HS-27A (cell line): Measurements from ENCODE around the gene ENPP6.

Experiments used
- DNase-seq: peaks from one replicate; pipeline ENCODE4 v3.0.0-alpha.2; 2012; ENCODE audit warnings: low read depth, missing footprints

Gene ENPP6

DNA sequence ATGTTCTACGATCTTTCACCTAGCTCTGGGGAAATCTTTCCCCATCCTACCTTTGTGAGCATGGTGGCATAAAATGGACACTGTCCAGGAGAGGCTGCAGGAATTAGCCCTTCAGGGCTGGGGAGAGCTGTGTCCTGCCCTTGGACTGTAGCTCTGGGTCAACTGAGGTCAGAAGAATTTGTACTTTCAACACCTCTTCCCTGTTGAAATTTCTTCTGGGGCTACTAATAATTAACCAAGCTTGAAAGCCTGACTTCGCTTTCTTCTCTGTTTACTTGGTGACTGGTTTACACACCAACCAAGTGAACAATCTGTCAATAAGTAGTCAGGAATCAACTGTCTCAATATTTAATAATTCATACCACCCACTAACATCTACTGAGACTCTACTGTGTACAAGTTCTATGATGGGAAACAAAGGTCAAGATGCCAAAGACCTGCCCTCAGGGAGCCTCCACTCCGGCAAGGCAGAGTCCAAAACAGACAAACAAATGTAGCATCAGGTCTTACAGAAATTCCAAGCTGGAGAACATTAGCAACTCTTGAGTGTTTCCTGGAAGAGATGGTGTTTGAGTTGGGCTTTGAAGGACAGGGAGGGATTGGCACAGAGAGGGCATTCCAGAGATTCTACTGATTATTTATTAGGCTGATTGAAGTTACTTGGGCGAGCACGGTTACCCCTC, 113.1 kb downstream of the ENPP6 start:
- DNase-seq: no peak

DNA sequence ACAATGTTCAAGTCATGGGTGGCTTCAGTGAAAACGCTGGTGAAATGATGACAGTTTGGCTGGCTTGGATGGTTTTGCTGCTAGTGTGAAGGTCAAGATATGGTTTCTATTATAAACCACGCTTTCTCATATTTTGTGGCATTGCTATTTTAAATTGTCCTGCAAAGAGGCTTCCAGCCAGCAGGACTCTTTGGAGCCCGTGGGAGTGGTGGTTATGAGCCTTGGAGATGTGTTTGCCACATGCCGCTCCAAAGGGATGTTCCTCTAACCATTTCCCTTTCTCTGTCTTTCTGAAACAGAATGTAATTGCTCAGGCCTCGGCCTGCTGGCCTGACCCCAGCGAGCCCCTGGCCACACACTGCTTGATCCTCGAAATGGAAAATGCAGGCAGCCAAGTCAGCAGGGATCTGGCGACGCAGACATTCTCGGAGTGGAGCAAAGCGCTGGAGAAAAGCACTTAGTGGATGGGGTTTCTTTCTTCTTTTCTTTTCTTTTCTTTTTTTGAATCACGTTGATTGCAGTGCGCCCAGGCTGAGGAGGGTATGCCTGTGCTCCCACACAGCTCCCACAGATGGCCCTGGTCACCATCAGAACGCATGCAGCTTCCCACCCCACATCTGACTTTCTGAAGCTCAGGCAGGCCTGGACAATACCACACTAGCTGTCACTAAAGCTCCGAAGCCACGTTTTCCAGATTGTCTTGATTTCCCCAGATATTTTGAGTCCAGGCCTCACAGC, 114.0 kb downstream of the ENPP6 start:
- no peak for DNase-seq

DNA sequence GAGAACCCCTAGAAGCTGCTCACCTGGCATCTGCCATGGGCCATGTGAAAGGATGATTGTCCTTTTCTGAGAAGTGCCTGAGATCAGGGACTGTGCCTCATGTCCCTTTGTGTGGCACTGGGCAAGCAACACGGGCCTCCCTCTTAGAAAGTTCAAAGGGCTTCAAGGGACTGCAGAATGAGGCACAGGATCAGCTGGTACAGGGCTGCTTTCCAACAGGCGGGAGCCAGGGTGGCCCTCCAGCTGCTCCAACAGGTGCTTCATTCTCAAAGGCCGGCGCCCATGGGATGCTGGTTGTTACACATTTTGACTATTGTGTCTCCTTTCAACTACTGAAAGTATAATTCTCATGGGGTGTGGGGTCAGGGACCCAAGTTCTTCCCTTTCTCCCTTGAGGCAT, 114.7 kb downstream of the ENPP6 start:
- no peak for DNase-seq

DNA sequence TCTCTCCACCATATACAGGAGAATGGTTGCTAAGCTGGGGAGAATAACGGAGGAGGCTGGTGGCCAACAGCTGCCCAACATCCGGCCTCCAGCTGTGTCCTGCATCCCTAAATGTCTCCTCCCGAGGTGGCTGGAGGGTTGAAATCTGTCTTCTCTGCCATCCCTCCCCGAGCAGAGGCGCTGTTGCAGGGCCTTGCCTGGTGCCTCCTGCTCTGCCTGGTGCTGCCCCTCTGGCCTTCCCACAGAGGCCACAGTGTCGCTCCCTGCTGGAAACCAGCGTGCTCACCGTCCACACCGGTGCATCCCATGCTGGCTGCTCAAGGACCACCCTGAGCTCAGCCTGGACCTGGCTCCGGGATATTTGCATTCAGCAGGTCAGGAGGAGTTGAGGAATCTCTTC, 115.2 kb downstream of the ENPP6 start:
- no peak for DNase-seq

DNA sequence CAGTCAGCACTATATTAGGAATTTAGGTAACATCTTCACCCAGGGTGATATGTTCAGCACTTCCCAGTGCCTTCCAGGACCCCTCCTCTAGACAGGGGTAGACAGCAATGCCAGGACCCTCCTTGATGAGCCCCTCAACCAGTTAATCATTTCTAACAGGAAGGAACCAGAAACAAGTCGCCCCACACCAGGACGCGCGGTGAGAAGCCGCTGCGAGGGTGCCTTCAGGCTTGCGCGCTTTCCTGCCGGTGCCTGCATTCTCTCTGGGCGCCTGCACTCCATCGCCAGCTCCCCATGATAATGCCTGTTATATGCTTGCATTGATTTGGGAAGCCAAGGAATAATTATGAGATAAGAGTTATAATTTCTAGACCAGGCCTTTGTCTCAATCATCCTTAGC, 116.0 kb downstream of the ENPP6 start:
- DNase-seq: no peak

DNA sequence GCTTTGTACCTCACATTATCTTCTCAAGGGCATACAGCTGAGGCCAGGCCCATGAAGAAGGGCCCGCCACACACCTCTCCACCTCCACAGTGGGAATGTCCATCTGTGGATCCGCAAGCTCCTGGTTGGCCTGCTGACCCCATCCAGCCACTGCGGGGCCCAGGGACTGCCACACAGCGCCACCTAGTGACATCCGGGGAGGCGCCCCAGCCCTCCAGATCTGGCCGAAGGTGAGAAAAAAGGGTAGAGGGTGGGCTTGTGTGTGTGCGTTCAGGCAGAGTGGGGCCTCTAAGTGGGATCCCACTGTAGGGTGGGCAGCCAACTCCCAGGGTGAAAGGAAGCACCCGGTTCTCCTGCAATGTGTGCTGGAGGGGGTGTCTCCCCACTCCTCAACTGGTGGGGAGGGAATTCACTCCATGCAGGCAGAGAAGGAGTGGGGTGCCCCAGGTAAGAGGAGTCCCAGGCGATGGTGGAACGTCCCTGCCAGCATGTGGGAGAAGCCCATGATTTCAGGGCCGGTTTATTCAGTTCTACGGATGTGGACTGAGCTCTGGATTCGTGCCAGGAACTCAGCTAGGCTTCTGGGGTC, 117.3 kb downstream of the ENPP6 start:
- DNase-seq: no peak

DNA sequence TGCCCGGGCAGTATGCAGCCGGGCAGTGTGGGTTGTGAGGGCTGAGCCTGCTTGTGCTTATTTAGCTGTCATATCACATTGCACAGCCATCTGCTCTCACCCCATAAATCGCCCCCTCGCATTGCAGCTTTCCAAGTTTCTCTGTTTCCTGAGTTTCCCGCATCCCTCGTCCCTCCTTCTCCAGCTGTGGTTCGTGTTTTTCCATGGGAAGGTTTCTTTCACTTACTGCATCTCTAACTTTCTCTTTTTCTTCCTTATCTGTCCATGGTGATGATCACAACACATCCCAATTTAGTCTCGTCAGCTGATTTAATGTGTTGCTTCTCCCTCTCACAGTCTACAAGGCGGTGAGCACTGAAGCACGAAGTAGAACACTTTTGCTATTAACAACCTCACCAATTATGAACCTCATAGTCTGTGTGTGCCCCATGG, 118.1 kb downstream of the ENPP6 start:
- no peak for DNase-seq

DNA sequence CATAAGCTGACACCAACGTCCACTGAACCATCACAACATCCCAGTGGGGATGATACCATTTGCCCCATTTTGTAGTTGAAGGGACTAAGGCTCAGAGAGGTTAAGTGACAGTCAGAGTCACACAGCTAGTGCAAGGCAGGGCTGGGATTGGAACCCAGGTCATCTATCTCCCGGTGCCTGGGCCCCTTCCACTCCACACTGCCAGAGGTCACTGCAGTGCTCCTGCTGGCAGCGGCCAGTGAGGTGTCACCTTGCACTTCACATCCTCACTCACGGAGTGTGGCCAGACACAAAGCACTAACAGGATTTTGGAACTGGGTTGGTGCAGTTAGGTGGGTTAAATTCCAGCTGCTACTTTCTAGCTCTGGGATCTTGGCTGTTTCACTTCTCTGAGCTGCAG, 118.7 kb downstream of the ENPP6 start:
- no peak for DNase-seq

DNA sequence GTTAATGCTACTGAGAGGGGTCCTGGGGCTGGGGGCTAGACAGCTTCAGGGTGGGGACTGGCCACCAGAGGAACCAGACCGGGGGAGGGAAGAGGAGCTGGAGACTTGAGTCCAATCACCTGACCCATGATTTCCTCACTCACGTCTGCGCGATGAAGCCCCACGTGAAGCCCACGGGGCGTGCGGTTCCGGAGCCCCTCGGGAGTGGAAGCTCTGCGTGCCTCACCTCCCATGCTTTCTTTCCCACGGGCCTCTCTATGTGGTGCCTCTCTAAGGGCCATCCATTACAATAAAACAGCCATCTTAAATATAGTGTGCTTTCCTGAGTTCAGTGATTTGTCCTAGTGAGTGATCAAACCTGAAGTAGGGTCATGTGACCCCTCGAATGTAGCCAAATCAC, 119.9 kb downstream of the ENPP6 start:
- no peak for DNase-seq

DNA sequence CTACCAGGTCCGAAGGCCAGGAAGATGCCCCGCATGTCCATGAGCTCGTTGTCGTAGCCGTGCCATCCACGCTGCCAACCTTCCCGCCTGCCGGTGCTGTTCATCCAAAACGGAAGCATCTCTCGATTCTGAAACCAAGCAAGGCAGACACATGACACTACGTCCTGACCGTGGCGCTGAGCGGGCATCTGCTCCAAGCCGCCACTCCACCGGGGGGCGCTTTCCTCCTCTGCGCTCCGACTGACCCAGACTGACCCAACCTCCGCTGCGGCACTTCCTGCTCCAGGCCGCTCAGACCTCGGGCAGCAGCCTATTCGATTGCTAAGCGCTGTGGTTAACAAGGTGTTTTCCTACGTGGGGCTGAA, 120.5 kb downstream of the ENPP6 start:
- DNase-seq: no peak

DNA sequence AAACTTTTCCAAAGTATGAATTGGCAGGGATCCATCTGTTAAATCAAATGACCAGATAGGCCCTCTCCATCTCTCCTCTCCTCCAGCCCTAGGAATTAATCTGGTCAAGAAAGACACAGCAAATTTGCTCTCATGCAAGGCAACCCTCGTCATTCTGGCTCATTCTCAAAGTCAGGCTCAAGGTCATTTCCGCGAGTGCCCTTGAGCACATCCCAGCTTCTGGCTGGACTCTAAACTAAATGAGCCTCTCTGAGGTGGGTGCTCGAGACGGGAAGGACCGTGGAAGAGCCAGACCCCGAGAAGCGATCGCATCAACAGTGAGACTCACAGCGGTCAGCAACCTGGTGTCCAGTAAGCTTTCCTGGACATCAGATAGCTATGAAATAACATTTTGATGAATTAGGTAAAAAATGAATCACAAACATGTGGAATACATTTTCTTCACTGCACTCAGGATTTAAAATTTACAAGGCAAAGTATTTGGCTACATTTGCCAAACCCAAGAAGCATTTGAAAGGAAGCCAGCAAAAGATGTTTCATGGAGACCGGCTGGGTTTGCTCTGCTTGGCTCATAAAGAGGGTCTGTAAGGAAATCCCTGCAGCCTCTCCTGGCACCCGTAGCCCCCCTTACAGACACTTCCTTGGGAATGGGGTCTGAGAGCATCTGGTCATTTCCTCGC, 121.0 kb downstream of the ENPP6 start:
- no peak for DNase-seq

DNA sequence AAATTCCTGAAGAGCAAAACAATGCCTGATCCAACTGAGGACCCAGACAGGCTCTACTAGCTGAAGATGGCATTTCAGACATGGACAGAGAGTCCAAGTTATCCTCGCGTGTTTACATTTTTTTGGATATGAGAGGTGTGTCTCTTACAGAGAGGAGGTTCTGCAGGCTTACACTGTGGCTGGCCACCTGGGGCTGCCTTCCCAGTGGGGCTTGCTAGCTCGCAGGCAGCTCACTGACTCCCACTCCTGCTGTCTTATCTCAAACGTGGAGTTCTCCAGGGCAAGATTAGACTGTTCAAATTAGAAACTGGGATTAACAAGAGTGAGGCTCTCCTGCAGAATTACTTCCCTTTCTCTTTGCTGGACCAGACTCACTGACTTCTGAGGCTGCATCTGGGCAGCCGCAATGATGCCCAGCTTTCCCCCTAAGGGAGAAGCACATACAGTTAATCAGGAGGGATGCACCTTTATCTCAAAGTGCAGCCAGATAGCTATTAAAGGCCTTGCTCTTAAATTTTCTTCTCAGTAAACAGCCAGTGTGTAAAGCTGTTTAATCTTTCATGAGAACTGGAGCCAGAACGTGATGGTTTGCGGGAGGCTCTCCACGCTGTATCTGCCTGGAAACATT, 123.0 kb downstream of the ENPP6 start:
- no peak for DNase-seq

DNA sequence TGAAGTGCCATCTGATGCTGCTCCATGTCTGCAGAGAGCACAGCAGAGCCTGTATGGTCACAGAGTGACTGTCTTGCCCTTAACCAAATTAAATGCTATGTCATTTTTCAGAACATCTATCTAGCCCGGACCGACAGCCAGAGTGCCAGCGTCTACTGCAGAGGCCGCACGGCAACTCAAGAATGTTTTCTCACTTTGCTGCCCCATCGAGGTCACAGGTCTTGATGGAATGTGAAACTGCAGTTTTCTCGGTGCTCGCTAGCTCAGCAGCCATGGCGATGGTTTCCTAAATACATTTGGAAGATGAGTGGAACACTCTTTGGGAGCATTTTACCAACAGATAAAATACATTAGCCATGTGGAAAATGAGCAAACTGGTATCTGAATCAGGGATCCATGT, 125.7 kb downstream of the ENPP6 start:
- DNase-seq: no peak

DNA sequence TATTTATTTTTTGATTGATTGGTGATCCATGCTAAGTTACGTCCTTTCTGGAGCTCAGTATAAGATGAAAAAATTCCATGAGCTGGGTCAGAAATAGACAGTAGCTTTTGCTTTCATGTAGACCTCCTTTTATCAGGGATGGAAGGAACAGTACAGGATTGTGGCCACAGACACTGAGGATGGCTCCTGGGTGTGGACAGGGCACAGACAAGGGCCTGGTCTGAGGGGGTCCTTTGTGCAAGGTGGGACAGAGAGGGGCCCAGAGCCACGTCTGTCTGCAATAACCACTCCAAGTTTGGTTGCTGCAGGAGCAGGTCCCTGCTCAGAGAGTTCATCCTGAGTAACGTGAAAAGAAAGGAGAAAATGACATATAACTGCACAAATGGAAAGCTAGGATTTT, 127.1 kb downstream of the ENPP6 start:
- no peak for DNase-seq

DNA sequence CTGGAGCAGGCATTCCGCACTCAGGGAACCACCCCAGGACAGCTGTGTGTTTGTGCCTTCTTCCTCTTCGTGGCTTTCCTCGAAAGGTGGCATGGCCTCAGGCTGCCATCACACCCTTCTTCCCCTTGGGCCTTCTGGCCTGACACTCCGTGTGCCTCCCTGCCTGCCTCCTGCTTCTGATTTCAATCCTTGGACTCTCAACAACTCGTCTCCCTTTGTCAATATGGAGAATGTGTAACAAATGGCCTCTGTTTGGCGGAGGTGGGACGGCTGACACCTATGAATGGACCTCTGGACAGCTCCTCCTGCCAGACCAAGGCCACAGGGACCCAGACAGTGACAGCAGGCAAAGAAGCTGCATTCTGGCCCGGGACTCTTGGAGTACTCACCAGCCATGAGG, 137.0 kb downstream of the ENPP6 start:
- DNase-seq: no peak

DNA sequence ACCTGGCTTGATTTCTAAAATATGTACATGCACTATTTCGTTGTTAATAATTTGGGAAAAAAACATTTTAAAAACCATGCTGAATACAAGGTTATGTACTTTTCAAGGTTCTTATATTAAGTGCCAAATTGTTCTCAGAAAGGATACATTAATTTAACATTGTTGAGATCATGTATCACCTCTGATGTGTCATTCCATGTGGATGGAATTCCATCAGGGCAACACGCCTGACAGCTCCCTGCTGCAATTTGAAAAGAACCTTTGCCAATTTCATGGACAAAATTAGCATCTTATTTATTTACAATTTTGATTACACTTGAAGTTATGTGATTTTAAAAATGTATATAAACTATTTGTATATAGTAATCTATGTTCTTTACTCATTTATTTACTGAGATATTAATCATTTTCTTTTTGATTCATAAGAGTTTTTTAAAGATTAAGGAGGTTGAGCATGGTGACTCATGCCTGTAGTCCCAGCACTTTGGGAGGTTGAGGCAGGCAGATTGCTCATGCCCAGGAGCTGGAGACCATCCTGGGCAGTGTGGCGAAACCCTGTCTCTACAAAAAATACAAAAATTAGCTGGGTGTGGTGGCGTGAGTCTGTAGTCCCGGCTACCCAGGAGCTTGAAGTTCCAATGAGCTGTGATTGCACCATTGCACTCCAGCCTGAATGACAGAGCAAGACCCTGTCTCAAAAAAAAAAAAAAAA, 142.8 kb downstream of the ENPP6 start:
- no peak for DNase-seq

DNA sequence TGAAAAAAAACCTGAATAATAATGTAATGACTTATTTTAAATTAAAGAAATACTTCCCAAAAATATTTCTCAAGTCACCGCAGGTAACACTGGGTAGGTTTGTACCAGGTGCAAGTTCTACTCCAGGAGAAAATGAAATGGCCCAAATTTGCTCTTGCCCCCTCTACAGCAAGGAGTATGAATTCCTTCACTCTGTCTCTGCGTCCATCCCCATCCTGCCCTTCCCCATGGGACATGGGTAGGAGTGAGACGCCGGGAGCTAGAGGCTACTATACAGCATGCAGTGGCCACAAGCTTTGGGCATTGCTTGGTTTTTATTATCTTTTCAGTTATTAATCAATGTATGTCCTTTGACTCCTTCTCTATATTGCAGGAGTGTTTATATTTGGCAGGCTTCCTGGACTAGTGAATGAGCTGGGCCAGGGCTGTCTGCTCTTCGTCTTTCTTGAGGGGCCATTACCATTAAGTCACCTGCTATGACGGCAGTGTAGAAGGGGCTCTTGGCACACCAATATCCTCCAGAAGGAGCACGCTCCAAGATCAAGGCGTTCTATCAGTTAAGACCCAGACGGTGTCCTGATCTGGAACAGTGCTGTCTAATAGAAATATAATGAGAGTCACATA, 149.6 kb downstream of the ENPP6 start:
- no peak for DNase-seq

DNA sequence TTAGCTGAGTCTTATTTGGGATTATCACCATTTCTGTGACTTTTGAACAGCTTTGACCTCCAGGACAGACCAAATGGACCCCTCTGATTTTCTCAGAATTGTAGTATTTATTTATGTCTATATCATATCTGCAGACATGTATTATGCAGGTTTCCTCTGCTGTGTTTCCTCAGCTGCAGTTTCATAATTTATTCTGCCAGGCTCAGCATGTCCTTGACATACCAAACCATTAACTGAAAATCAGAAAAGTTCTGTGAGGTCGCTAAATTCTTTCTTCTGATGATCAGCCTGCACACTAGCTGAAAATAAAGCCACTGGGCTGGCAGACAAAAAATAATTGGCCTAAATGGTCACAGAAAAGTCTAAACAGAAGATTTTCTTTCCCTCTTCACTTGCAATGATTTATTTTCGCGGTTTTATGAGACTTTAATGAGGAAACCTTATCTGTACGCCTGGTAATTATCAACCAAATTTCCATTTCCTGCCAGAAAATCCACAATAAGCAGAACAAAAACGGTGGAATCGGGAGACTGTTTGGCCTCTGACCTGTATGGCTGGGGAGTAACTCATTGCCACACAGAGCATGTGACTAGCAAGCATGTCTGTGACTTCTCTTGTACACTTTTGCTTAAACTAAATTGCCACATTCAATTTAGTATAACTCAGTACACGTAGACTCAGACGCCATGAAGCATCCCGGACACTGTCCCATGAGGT, 150.9 kb downstream of the ENPP6 start:
- DNase-seq: no peak

DNA sequence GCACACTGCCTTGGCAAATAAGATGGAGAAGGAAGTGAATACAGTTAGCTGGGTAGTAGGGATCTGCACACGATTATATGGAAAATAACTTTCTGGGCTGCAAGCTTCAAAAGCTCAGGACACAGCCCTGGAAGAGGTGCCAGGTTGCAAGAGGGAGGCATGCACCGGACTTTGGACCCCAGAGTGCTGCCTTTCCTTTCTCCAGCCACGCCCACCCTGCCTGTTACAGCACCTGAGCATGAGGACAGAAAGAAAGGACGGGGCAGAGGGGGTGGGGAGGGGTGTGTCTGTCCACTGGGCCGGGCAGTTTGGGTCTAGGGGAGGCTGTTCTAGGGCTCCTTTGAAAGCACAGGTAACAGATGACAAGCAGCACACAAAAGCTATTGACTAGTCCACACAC, 152.8 kb downstream of the ENPP6 start:
- no peak for DNase-seq

DNA sequence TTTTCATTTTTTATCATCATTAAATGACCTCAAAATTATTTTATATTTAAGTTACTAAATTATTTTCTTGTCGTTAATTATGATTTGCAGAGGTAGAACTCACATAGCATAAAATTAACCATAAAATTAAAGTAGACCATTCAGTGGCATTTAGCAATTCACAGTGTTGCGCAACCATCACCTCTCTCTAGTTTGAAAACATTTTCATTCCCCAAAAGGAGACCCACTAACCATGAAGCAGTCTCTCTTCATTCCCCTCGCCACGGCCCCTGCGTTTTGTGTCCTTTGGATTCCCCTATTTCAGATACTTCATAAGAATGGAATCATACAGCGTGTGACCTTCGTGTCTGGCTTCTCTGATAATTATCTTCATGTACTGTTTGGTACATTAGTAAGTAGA, 154.9 kb downstream of the ENPP6 start:
- no peak for DNase-seq

DNA sequence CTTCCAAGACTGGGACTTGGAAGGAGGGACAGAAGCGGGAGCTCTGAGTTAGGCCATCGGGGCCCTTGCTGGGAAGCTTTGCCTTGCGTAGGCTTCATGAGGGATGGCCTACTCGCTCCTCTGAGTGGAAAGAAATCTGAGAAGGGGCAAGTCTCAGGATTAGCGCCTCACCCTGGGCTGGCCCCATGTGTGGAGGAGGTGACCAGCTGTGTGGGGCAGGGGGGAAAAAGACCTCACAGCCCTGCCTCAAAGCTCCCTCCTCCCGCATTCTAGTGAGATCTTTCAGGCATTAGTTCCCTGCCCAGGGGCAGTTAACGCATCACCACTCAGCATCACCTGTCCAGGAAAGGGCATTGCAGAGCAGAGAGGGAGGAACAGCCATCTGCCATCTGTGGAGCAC, 156.1 kb downstream of the ENPP6 start:
- no peak for DNase-seq
